GM18498 (cell line): Measurements from ENCODE around the gene NR5A2.
A peak's percentile ranks its signal among the peaks of the same experiment; 100 is the strongest.
"Not testable (repeated sequence)": the region's sequence is repeated elsewhere in the genome, so short reads cannot be mapped to it uniquely, and the experiment has no call there.

Experiments
- ATAC-seq: cut with Tn5 transposase; IDR thresholded peaks from one replicate; pipeline ENCODE4 v1.9.1; 2021; ENCODE audit warnings: mild to moderate bottlenecking, moderate library complexity; ENCODE audit not compliant: unreplicated experiment

NR5A2 gene

GRCh38 chr1:200187332-200187731 is 159.8 kb downstream of the NR5A2 start:
- not testable (repeated sequence) for ATAC-seq

GRCh38 chr1:200191993-200192392 is 164.5 kb downstream of the NR5A2 start:
- ATAC-seq, result no peak

GRCh38 chr1:200194477-200194876 is 167.0 kb downstream of the NR5A2 start:
- no peak for ATAC-seq

- no peak for ATAC-seq
Observed at GRCh38 chr1:200198236-200198635, 170.7 kb downstream of the NR5A2 start.

- ATAC-seq, result no peak
Observed at GRCh38 chr1:200205216-200205995, 177.9 kb downstream of the NR5A2 start.

- ATAC-seq, result no peak
Observed at GRCh38 chr1:200206340-200206739, 178.8 kb downstream of the NR5A2 start.

DNA sequence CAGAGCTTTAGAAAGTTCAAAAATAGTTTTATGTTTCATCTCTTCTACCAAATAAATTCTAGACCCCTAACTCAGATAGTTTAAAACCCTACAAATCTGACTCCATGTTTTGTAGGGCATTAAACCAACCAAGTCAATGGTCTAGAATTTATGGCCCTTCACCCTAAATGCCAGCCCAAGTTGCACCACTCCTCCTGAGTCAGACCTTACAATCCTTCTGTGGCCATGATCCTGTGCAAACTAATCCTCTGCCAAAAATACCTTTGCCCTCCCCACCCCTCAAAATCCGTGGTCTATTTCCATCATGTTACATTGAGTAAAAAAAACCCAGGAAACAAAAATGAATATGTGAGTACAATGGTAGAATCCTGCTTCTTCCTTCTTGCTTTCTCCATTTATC is 179.3 kb downstream of the NR5A2 start:
- ATAC-seq, result no peak

DNA sequence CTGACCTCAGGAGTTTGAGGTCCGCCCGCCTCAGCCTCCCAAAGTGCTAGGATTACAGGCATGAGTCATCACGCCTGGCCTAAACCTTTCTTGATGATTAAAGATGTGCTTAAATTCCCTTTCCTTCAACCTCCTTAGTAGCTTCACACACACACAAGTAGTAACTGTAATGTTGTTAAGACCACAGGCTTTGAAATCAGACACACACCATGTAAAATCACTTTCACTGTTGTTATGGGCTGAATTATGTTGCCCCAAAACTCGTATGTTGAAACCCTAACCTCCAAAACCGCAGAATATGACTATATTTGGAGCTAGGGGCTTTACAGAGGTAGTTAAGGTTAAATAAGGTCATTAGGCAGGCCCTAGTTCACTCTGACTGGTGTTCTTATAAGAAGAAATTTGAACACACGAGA is 180.2 kb downstream of the NR5A2 start:
- ATAC-seq, result peak; percentile 75

GRCh38 chr1:200211157-200211556 is 183.6 kb downstream of the NR5A2 start:
- no peak for ATAC-seq

DNA sequence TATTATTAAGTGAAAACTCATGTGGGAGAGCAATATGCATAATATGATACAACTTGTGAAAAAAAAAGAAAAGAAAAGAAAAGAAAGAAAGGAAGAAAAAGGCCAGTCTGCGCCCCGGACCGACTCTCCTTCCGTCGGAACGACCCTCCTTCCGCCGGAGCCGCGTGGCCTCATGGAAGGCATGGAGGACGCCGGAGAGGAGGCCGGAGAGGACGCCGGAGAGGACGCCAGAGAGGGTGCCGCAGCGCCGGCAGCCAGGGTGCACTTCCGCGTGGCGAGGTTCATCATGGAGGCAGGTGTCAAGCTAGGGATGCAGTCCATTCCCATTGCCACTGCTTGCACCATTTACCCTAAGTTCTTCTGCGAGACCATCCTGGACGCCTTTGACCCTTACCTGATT is 185.9 kb downstream of the NR5A2 start:
- no peak for ATAC-seq

DNA sequence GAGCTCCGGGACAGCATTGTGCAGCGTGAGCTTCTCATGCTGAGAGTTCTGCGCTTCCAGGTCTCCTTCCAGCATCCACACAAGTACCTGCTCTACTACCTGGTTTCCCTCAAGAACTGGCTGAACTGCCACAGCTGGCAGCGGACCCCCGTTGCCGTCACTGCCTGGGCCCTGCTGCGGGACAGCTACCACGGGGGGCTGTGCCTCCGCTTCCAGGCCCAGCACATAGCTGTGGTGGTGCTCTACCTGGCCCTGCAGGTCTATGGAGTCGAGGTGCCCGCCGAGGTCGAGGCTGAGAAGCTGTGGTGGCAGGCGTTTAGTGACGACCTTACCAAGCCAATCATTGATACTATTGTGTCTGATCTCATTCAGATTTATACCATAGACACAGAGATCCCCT is 186.4 kb downstream of the NR5A2 start:
- ATAC-seq, result no peak

- no peak for ATAC-seq
Observed at GRCh38 chr1:200215350-200215749, 187.8 kb downstream of the NR5A2 start.

DNA sequence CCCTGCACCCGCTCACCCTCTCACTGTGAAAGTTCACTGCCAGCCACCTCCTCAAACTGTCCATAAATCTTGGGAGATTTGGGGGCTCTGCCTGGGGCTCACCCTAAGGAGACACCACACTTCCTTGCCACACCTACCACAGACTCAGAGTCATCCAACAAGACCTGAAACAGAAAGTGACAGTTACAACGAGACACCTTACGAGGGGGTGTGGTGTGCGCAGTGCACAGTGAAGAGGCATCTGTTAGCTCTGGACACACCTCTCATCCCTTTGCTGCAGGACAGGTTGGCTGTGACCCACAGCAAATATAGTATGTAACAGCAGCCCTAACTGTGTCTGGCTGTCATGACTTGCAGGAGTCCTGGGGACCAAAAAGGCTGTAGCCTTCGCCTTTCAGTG is 190.2 kb downstream of the NR5A2 start:
- ATAC-seq, result no peak

GRCh38 chr1:200221614-200222282 is 194.2 kb downstream of the NR5A2 start:
- ATAC-seq, result no peak

DNA sequence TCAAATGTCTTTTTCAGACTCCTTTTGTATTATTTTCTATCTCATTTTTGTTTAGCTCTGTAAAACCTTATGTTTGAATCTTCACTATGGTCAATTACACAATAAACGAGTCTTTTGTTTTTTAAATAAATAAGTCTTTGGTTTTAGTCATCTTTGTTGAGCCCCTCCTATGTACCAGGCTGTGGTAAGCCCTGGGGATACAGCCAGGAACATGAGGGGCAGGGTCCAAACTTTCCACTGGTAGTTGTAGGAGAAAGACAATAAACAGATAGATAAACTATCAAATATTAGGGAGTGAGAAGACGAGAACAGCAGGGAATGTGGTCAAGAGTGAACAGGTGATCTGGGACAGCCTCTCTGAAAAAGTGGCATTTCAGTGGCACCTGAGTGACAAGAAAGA is 195.7 kb downstream of the NR5A2 start:
- ATAC-seq, result no peak

GRCh38 chr1:200223613-200224012 is 196.1 kb downstream of the NR5A2 start:
- ATAC-seq, result no peak

GRCh38 chr1:200224315-200224714 is 196.8 kb downstream of the NR5A2 start:
- no peak for ATAC-seq

DNA sequence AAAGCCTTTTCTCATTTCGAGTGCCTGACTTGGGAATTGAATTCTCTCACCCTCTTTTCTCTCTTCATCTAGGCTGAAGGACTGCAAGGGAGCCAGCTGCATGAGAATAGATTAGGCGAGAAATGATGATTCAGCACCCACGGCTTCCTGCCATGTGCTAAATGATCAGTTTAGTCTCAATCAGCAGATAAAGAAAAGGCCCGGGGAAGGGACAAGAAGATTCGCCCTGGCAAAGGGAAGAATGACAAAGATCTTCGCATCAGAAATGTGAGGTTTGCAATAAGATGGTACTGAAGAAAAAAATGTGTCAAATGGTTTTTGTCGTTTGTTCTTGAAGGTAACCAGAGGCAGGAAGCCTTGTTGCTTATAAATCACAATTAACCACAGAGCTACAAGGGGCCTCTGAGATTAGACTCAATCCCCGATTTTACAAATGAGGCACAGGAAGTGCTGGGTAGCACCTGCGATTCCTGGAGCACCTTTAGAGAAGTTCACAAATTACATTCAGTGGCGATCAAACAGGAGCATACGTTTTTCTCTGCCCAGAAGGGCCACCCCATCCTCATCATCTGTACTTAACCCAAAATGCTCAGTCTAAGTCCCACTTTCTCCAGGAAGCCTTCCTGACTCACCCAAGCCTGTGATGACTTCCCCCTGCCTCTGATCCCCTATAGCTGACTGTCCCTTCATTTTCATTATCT is 198.9 kb downstream of the NR5A2 start:
- no peak for ATAC-seq

GRCh38 chr1:200226969-200227303 is 199.4 kb downstream of the NR5A2 start:
- ATAC-seq, result no peak
